Measurements from ENCODE around the gene MAPK9.

DNA sequence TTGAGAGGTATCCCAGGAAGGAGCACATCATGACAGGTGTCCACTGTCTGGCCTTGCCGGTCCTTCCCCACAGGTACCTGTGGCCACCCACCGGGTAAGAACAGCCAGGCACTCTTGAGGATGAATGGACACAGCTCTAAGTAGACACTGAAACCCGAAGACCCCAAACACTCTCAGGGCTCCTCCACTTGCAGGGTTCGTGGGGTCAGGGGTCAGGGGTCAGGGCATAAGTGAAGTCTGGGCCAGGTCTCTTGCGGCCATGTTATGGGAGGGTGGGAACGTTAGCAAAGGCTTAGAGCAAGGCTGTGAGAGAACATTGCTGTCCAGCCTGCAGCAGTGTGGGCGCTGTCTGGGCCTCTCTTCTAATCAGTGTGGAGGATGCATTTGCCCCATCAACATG, 40.0 kb downstream of the MAPK9 start:
- TF ChIP-seq, protein P1, sequence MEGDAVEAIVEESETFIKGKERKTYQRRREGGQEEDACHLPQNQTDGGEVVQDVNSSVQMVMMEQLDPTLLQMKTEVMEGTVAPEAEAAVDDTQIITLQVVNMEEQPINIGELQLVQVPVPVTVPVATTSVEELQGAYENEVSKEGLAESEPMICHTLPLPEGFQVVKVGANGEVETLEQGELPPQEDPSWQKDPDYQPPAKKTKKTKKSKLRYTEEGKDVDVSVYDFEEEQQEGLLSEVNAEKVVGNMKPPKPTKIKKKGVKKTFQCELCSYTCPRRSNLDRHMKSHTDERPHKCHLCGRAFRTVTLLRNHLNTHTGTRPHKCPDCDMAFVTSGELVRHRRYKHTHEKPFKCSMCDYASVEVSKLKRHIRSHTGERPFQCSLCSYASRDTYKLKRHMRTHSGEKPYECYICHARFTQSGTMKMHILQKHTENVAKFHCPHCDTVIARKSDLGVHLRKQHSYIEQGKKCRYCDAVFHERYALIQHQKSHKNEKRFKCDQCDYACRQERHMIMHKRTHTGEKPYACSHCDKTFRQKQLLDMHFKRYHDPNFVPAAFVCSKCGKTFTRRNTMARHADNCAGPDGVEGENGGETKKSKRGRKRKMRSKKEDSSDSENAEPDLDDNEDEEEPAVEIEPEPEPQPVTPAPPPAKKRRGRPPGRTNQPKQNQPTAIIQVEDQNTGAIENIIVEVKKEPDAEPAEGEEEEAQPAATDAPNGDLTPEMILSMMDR (IDR thresholded peaks at IDR 0.05; ENCODE audit: low read depth, low read length, poor library complexity, severe bottlenecking): no peak
- TF ChIP-seq EZH2phosphoT487 (IDR thresholded peaks at IDR 0.05; ENCODE audit: borderline replicate concordance, low read length): no peak

All from DOHH2 (cell line).